A673 (cell line): ENCODE measurements around the gene STARD13. TPM values are rescaled to one million over a fixed set of nuclear protein-coding genes. Genes with fewer than 3 reads are reported as not detected.

Experiments used
- BruUV-seq: library from RNA; stranded (reverse); fragments of 400-500 nt; replicated peaks from 2 replicates; lab custom pipeline; 2021; lab: Mats Ljungman, UMichigan
- CTCF ChIA-PET: fragments of 300-600 bp; sonication (Branson Sonifier 250); formaldehyde crosslinking; loops from one replicate; lab custom pipeline; 2022; ENCODE audit warnings: antibody characterized with exemption; lab: Charles Lee
- POLR2A ChIA-PET: fragments of 300-600 bp; sonication (Branson Sonifier 250); formaldehyde crosslinking; loops from one replicate; lab custom pipeline; 2022; ENCODE audit warnings: antibody characterized with exemption; ENCODE audit not compliant: low non-redundant PET; lab: Charles Lee
- DNase-seq: peaks from one replicate; pipeline ENCODE4 v3.0.0-alpha.2; 2015; ENCODE audit warnings: low spot score
- H3K27ac ChIP-seq: fragments of 200-600 bp; sonication (generic); 2 replicates; pipeline ENCODE4 v1.5.1; 2016; ENCODE audit warnings: mixed run types, low read depth, mild to moderate bottlenecking, mixed read lengths, antibody characterized with exemption, low read length; ENCODE audit not compliant: poor library complexity, severe bottlenecking
- H3K27me3 ChIP-seq: fragments of 200-600 bp; sonication (generic); replicated peaks from 2 replicates; pipeline ENCODE4 v1.6.1; 2017; ENCODE audit warnings: mixed run types, low read depth, mild to moderate bottlenecking, mixed read lengths, antibody characterized with exemption, low read length; ENCODE audit not compliant: insufficient read depth, poor library complexity
- H3K36me3 ChIP-seq: fragments of 200-600 bp; sonication (generic); 2 replicates; pipeline ENCODE4 v1.6.1; 2016; ENCODE audit warnings: mixed run types, mild to moderate bottlenecking, mixed read lengths, antibody characterized with exemption, low read length; ENCODE audit not compliant: insufficient read depth, poor library complexity, severe bottlenecking
- H3K4me1 ChIP-seq: fragments of 200-600 bp; sonication (generic); 2 replicates; pipeline ENCODE4 v1.6.1; 2017; ENCODE audit warnings: mixed run types, mild to moderate bottlenecking, mixed read lengths, antibody characterized with exemption, low read length; ENCODE audit not compliant: insufficient read depth, poor library complexity, severe bottlenecking
- H3K4me3 ChIP-seq: fragments of 200-600 bp; sonication (generic); 2 replicates; pipeline ENCODE4 v1.5.1; 2016; ENCODE audit warnings: low read depth, mixed run types, mild to moderate bottlenecking, mixed read lengths, low read length; ENCODE audit not compliant: poor library complexity, severe bottlenecking
- H3K9me3 ChIP-seq: fragments of 200-600 bp; sonication (generic); 2 replicates; pipeline ENCODE4 v1.6.1; 2016; ENCODE audit warnings: mixed run types, low read depth, mild to moderate bottlenecking, mixed read lengths, antibody characterized with exemption, low read length; ENCODE audit not compliant: poor library complexity, severe bottlenecking
- CTCF ChIP-seq: fragments of 300-800, 200-600 bp; sonication (generic); conservative IDR thresholded peaks from 2 replicates; pipeline ENCODE4 v1.5.1; 2017; ENCODE audit warnings: low read depth, mild to moderate bottlenecking, antibody characterized with exemption, low read length, moderate library complexity, mixed read lengths
- EZH2 ChIP-seq: fragments of 200-600 bp; sonication (generic); IDR thresholded peaks from 2 replicates; pipeline ENCODE4 v1.6.1; 2017; ENCODE audit warnings: borderline replicate concordance, low read depth, mild to moderate bottlenecking, mixed read lengths, antibody characterized with exemption, low read length; ENCODE audit not compliant: poor library complexity, severe bottlenecking
- intact Hi-C: fragments of 100-400 bp; cut with micrococcal nuclease; formaldehyde crosslinking; loops from one replicate; pipeline ENCODE4 v1.10.0; 2022; ENCODE audit not compliant: unreplicated experiment
- total RNA-seq: library from RNA; stranded (reverse); gene quantifications from 2 replicates; pipeline ENCODE4 v1.2.3, GENCODE V29; 2021

The STARD13 gene
- total RNA-seq, 1 experiment from 2014 or later = 45.7 TPM

DNA sequence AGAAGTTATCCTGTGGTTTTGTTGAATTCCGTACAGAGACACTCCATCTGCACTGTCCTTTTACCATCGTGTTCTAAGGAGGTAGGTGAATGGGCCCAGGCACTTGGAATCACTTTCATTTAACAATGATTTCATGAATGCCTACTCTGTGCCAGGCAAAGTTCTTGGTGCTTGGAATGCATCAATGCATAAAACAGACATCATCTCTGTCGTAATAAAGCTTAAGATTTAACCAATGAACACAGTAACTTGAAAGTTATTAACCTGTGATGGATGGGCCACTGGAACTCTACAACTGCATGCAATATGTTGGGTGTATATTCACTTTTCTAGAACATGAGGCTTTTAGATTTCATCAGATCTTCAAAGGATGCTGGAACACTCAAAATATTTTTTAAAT is 14.1 kb upstream of the STARD13 start:
- intact Hi-C loops = no loop called here
- no TSS peak for BruUV-seq
- POLR2A ChIA-PET = no interaction called here
- H3K27me3 ChIP-seq = no peaks in the 10 kb centered on the region
- H3K36me3 ChIP-seq = no peaks in the 10 kb centered on the region
- no peak overlapping the region for H3K27ac ChIP-seq
- no peaks in the 10 kb centered on the region for H3K9me3 ChIP-seq
- TF ChIP-seq EZH2 = no peak
- no peak for TF ChIP-seq CTCF
- no peak for DNase-seq
- H3K4me1 ChIP-seq = peaks cover 5% of the 10 kb centered on the region
- CTCF ChIA-PET = no interaction called here
- H3K4me3 ChIP-seq = no peak overlapping the region

GRCh38 chr13:33296793-33297425 is 11.4 kb upstream of the STARD13 start:
- Histone ChIP-seq H3K36me3 (no peaks in the 10 kb centered on the region), H3K4me1 (no peaks in the 10 kb centered on the region), H3K9me3 (no peaks in the 10 kb centered on the region), H3K27me3 (no peaks in the 10 kb centered on the region), H3K27ac (no peak overlapping the region), H3K4me3 (no peak overlapping the region)
- BruUV-seq = no TSS peak
- intact Hi-C loops = no loop called here
- DNase-seq = no peak
- POLR2A ChIA-PET = no interaction called here
- CTCF ChIA-PET = no interaction called here
- TF ChIP-seq EZH2 (no peak), CTCF (no peak)

GRCh38 chr13:33292712-33293111 is 7.2 kb upstream of the STARD13 start:
- intact Hi-C loops = no loop called here
- no TSS peak for BruUV-seq
- Histone ChIP-seq H3K27me3 (no peaks in the 10 kb centered on the region), H3K4me3 (no peak overlapping the region), H3K9me3 (no peaks in the 10 kb centered on the region), H3K27ac (no peak overlapping the region), H3K36me3 (no peaks in the 10 kb centered on the region), H3K4me1 (no peaks in the 10 kb centered on the region)
- no peak for TF ChIP-seq EZH2
- no peak for TF ChIP-seq CTCF
- CTCF ChIA-PET = no interaction called here
- POLR2A ChIA-PET = no interaction called here
- DNase-seq = no peak
